IPS DF 19.7 (cell line): ENCODE data around the gene STON2.

ENCODE experiments used
- DNase-seq: peaks from one replicate; pipeline ENCODE4 v3.0.0-alpha.2; 2013; ENCODE audit warnings: low read depth, low spot score

The STON2 gene

DNA sequence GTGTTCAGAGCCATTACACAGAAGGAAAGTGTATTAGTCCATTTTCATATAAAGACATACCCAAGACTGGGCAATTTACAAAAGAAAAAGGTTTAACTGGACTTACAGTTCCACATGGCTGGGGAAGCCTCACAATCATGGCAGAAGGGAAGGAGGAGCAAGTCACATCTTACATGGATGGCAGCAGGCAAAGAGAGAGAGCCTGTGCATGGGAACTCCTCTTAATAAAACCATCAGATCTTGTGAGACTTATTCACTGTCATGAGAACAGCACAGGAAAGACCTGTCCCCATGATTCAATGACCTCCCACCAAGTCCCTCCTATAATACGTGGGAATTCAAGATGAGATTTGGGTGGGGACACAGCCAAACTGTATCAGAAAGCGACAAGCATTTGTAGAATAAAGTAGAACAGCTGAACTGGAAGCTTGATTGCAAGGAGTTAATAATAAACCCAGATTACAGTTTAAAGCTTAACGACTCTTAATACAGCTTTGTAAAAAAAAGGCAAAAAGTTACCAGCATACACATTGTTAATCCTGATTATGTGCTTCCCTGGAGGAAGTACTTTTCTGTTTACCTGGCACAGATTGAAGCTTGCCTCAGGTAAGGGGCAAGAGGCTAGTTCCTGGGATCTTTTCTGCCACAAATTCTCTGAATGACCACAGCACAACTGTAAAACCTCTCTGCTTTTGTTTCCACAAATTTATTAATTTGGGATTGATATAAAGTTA lies 18.1 kb upstream of the STON2 start:
- DNase-seq, result no peak

DNA sequence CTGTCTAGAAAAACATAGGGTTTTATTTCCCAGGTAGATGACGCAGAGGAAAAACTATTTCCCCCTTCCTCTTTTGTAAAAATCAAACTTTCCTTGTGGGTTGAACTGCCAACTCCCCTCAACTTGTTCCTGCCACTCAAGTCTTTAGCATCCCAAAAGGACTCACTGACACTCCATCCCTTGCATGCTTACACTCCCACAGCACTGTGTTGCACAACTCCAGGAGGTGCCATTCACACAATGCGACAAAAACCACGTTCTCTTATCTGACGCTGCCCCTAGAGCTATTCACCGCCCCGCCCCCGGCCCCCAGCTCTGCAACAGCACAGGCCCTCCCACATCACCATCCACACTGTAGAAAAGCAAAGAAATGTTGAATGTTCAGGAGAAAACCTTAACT lies 16.9 kb upstream of the STON2 start:
- DNase-seq, result no peak

DNA sequence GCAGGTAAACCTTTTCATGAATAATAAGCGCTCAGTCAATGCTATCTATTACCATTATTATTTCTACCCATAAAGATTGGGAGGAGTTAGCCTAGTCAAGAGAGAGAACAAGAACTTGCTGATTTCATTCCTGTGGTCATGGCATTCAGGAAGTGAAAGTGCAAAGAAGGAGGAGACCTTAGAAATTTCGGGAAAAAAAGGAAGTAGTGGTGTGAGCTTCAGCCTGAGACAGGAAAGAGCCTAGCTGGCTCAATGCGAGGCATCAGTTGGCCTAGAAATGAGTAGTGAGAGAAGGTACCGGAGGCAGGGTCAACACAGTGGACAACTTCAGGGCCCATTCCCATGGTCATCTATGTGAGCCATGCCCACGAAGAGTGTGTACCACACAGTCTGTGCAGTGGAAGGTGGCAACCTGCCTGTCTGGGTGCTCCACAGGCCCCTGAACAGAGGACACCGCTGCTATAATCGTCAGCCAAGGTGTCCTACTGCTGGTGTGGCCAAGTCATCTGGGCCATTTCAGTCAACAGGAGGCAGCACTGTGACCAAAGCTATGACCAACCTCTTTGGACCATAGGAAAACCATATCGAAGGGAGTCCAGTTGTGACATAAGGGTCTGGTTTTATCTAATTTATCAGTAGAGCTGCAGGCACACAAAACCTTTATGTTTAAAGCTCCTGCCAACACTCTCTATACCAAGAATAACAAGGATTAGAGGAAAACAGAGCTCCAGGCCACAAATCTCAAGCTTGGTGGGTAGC lies 16.2 kb upstream of the STON2 start:
- DNase-seq, result no peak

DNA sequence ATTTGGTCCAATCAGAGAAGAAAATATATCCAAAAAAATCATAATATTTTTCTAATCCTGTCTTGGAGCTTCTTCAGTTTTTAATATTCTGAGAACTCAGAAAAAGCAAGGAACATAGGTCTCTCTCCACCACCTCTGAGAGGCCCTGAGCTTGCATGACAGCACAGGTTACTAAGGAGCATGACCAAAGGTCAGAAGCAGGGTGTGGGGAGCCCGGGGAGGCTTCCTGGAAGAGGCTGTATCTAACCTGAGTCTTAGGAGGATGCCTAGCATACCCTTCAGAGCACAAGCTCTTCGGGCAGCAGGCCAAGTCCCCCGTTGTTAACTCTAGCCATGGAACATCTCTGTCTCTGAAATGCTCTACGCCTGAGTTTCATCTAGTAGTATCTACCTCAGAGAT lies 15.7 kb upstream of the STON2 start:
- DNase-seq, result no peak

DNA sequence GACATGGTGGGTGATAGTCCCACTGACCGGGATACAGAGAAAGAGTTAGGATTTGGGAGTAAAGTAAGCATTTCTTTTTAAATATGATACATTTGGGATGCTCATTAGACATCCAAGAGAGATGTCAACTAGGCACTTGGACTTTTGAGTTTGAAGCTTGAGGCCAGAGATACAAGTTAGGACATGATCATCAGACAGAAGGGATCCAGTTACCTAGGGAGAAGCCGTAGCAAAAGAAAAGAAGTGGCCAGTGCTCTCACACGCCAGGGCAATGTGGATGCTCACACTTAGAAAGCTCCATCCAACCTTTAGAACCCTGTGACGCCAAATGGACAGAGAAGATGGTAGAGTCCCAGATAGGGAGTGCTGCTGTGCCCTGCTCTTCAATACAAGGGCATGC lies 14.0 kb upstream of the STON2 start:
- DNase-seq, result no peak

DNA sequence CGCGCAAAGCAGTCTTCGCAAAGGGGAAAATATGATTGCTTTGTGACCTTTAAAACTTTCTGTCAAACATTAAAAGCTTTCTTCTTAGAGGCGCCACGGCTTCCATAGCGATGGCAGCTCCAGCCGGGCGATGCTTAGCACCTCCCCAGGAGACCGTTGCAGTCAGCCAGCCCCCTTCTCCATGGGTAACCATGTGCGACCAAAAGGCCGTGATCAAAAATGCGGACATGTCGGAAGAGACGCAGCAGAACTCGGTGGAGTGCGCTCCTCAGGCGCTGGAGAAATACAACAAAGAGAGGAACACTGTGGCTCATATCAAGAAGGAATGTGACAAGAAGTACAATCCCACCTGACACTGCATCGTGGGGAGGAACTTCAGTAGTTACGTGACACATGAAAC lies 12.7 kb upstream of the STON2 start:
- DNase-seq, result no peak

DNA sequence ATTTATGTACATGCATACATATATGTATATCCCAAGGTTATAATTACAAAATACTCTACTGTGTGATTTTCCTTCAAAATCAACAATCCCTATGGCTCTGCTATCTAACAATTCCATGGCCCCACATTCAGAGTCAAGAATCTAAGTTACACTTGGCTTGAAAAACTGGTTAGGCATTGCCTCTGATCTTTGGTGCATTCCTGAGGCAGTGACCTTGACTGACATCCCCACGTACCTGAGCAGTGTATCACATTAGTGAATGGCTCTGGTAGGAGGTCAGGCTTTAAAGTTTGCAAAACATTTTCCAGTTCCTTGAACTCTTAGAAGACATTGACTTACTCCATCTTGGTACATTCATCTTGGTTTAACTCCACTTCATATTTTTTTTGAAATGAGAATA lies 8.5 kb upstream of the STON2 start:
- DNase-seq, result no peak

DNA sequence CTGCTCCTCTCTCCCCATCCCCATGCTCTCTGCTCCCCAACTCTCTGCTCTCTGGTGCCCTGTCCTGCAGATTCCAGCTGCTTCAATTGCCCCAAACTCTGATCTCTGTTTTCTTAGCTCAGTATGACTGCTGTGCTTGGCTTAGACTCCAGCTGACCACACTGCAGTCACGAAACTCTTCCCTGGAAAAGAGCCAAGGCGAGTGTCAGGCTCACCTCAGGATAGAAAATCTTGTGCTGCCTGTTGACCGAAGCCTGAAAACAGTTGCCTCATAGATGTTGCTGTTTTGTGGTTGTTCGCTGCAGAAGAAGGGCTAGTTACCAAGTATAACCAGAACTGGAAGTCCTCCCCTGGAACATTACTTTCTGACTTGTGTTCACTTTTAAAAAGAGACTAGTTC lies 6.7 kb upstream of the STON2 start:
- no peak for DNase-seq

DNA sequence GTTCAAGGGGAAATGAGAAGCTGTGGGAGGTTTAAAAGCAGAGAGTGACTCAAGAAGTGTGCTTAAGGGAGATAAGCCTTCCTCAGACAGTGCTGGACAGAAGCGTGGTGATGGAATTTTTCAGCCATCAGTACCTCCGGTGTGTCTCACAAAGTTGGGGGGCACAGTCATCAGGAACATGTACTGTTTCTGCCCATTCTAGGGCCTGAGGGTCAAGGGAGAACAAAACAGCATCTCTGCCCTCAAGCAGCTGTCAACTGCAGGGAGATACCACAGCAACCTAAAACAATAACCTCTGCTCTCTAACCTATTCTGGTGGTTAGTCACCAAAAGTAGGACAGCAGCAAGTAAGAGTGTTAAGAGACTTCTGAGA lies 2.0 kb upstream of the STON2 start:
- no peak for DNase-seq

DNA sequence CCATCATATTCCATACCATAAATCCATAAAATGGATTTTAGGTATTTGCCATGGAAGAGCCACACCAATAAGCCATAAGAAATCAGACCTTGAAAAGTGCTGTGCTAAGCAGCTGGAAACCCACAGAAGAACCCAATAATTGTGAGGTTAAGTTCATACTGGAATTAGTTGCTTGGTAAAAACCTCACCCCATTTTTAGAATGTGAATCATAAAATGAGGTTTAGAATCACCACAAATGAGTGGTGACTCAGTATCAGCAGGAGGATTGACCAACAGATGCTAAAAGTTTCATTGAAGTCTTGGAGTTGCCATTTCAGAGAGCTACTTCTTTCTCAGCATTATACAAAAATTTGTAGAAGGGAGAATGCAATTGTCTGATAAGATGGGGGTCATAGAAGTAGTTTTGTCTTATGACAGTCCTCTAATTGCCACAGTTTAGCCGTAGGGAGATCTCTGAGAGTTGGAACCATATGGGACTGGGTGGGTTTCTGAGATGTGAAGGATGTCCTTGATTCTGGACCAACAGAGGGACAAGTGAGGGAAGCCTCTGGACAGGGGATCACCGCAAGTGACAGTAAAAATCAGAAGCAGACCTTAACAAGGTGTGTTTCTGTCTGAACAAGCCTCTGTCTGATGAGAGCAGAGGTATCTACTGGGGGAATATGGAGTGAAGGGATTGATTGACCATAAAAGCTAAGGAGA lies 1.4 kb upstream of the STON2 start:
- no peak for DNase-seq

DNA sequence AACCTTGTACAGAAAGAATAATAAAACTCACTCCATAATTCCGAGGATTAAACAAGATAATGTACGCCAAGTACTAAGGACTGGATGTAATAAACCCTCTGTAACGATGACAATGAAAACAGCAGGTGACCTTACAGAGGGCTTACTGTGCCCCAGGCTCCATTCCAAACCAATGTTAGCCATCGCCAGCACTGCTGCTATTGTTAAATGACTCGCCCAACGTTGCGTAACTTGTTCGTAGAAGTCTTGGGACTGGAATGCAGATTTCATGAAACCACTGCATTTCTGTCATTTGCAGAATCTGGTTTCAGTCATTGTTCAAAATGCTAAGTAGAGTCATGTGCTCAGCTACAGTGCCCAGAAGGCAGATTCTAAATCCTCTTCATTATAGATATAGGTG lies 728 bp upstream of the STON2 start:
- no peak for DNase-seq

DNA sequence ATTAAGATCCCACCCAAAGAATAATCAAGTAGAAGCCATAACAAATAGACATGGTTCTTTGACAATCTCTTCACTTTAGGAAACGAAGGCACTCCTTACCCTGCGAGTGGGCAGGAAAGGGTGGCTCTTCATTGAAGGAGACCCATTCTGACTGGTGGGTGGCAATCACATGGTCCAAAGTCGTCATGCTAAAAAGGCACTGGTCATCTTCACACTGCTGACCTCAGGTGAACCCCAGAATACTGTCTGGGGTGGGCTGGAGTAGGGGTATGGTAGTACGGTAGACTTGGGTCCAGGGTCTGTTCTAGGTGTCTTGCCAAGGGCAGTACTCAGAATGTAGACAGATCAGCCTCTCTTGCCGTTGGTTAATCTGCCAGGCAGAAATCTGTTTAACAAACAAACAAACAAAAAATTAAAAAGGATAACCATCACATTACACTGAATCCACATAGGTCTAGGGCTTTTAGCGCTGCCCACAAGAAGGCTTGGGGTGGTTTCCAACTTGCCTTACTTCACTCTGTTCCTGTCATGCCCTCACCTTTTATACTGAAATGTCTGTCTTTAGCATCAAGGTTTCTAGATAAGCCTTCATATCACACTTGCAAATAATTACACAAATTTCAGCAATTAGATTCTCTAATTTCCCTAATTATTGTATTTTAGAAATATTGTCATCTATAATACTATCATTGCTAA lies 1.8 kb downstream of the STON2 start:
- DNase-seq, result no peak

DNA sequence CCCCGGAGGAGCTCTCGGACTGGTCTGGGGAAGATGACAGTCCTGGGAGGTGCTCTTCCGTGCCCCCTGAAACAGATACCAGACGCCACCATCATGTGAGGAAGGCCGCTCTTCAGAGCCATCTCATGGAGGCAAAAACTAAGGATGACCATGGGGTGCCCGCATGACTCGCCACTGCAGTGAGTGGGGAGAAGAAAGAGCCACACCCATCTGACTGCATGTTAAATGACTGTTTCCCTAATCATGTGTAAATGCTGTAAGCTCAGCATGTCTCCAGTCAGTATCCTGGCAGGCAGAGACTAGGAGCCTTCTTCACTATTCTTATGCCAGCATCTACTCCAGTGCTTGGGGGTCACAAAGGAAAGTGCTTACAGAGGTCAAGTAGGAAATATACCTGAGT lies 4.0 kb downstream of the STON2 start:
- DNase-seq, result no peak

DNA sequence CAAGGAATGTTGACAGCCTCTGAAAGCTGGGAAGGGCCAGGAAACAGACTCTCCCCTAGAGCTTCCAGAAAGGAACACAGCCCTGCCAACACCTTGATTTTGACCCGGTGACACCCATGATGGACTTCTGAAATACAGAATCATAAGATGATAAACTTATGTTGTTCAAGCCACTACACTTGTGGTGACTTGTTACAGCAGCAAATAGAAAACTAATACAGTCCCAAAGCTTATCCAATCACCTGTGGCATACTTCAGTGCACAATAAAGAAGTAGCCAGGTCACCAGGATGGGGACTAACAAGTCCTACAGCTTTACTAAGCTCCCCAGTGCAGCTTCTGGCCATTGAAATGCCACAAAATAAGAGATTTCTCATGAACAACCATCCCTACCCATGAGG lies 5.4 kb downstream of the STON2 start:
- DNase-seq, result no peak

DNA sequence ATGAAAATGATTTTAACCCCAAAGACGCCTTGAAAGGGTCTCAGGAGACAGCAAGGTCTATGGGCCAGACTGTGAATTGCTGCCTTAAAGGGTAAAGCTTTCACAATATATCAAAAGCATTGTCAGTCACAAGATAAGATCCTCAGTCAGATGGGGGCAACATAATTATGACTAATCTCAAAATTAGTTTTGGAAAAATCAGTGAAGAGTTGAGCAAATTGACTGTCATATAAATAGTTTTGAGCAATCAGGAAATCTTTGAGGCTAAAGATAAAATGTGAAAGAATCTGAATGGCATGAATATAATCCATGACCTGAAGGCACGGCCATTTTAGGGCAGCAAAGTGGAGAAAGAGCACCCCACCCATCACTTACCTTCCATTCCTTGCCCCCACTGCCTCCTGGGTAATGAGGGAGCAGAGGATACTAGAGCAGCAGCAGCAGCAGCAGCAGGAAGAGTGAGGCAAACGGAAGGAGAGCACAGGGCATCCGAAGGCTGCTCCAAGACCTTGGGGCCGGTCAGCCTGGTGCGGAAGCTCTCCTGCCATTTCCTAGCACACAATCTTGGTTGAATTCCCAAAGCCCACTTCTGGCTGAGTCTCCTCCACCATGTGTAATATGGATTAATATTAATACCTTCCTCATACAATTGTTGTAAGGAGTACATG lies 7.0 kb downstream of the STON2 start:
- DNase-seq, result no peak

DNA sequence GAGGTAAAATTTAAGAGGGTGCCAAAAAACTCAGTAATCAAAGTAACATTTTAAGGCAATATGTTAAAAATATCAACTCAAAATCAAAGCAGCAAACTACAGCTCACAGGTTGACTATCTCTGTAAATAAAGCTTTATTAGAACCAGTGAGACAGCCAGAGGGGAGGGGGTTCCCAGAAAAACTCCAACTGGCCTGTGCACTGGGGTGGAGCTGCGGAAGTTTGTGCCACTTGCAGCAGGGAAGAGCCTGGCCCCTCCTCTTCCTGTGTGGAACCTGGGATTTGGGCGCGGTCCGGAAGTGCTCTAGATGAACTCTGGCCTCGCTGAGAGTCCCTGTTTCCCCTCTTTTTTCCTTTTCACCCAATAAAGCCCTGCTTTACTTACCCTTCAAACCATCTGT lies 8.1 kb downstream of the STON2 start:
- no peak for DNase-seq

DNA sequence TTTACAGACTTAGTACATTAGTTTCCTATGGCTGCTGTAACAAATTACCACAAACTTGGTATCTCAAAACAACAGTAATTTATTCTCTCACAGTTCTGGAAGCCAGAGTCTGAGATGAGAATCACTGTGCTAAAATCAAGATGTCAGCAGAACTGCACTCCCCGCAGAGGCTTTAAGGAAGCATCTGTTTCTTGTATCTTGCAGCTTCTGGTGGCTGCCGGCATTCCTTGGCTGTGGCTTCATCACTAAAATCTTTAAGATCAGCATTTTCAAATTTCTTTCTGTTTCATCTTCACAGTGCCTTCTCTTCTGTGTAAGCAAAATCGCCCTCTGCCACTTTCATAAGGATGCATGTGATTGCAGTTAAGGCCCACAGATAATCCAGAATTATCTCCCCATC lies 9.4 kb downstream of the STON2 start:
- DNase-seq, result no peak

DNA sequence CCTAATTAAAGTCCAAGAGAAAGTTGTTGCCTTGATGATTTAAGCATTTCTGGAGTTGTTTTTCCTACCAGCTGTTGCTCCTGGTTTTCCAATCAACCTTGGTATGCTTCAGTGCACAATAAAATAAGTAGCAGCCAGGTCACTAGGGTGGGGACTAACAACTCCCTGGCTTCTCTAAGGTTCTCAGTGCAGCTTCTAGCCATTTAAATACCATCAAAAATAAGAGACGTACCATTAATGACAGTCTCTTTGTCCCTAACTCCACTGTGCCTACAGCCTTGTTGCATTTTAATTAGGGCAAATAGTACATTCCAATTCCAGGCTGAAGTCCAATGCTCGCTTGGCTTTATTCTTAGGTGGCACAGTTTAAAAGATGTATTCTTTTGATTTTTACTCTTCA lies 11.8 kb downstream of the STON2 start:
- DNase-seq, result no peak

DNA sequence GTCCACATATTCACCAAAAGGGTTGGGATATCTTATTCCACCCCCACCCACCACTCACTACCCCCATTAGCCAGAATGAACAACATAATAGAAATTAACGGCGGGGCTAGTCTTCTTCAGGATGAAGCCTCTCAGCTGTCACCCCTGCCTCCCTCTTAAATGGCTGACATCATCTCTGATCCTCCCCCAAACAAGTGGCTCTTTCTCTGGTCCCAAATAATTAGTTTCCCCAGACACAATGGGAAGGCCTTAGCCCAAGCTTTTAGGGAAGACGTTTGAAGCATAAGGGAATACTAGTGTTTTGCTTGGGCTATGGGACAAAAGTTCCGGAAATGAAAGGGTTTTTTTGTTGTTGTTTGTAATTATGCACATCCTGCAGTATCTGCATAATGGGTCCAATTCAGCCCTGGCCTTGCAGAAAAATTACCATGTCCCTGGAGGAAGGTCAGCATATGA lies 13.8 kb downstream of the STON2 start:
- DNase-seq, result no peak

DNA sequence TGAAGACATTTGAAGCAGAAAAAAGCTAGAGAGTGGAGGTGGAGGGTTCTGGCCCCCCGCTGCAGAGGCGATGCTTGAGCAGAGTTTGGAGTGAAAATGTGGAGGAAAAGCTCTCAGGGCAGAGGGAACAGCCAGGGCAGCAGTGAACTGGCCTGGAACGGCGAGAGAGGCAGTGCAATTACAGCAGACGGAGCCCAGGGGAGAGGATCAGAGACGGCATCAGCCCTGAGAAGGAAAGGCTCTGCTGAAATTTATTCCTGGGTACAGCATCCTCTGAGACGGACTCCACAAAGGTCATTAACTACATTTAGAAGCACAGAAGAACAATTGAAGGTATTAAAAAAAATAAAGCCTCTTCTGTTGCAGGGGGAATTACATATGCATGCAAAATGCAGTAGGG lies 14.2 kb downstream of the STON2 start:
- no peak for DNase-seq

DNA sequence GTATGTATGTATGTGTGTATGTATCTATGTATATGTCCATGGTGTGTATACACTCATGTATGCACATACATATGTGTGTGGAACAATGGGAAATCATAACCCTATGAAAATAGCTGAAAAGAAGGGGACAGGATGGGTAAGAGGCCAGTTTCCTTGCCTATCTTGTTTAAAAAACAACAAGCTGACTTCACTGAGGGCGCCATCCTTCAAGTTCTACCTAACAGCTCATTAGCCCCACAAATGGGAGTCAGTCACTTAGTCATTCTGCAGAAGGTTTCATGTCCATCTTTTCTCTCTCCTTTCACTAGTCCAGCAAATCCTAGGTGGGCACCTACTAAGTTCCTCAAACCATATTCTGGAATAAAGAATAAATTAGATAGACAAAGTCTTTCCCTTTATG lies 14.7 kb downstream of the STON2 start:
- DNase-seq, result no peak

DNA sequence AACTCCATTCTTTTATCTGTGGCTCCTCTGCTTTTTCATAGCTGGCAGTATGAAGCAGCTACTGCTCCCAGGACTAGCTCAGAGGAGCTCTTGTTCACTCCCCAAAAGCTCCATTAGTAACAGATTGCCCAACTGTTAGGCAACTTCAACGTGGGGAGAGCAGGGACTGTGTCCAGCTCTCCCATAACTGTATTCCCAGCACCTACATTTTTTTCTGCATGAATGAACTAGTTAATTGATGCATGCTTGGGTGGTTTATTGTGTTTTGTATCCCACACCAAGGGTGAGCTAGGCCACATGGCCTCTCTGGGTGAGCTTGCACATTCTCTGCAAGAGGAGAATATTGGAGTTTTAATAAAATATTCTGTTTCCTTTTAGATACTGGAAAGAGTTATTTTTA lies 15.2 kb downstream of the STON2 start:
- no peak for DNase-seq
